Breast epithelium (tissue), 4 donors: ENCODE measurements around the gene UQCRC2. TPM values are rescaled to one million over a fixed set of nuclear protein-coding genes. Genes with fewer than 3 reads are reported as not detected.
"Not testable (repeated sequence)": the region's sequence is repeated elsewhere in the genome, so short reads cannot be mapped to it uniquely, and the experiment has no call there.

ENCODE experiments used
- DNase-seq, 2 donors: peaks; one replicate each; pipeline ENCODE4 v3.0.0-alpha.2; 2019; ENCODE audit warnings: low spot score in 2 of 2
- H3K27ac ChIP-seq, 2 donors: fragments of 200-600 bp; sonication (generic) in 1 of 2; one replicate each; pipeline ENCODE4 v1.5.1; 2016 to 2019; ENCODE audit warnings: mild to moderate bottlenecking in 1 of 2
- H3K27me3 ChIP-seq, 2 donors: fragments of 200-600 bp; sonication (generic) in 1 of 2; one replicate each; pipeline versions ENCODE4 v1.5.1 to v1.6.0; 2017 to 2019; ENCODE audit warnings: control low read depth in 1 of 2, mild to moderate bottlenecking in 1 of 2
- H3K36me3 ChIP-seq: fragments of 200-600 bp; one replicate; pipeline ENCODE4 v1.5.1; 2019
- H3K4me1 ChIP-seq, 2 donors: fragments of 200-600 bp; sonication (generic); one replicate each; pipeline ENCODE4 v1.5.1; 2016 to 2019; ENCODE audit warnings: control low read depth in 1 of 2
- H3K4me3 ChIP-seq, 3 donors: fragments of 200-600 bp; sonication (generic); 1 replicate in 2 of 3; 2 replicates in 1 of 3; pipeline ENCODE4 v1.5.1; 2016 to 2019; ENCODE audit warnings: mild to moderate bottlenecking in 3 of 3, moderate library complexity in 2 of 3
- H3K9me3 ChIP-seq, 2 donors: fragments of 200-600 bp; sonication (generic) in 1 of 2; one replicate each; pipeline ENCODE4 v1.5.1; 2016 to 2019; ENCODE audit warnings: control low read depth in 1 of 2
- POLR2A ChIP-seq: fragments of 450-650 bp; IDR thresholded peaks from one replicate; pipeline ENCODE4 v1.6.1; 2016; ENCODE audit warnings: antibody characterized with exemption, mild to moderate bottlenecking, moderate library complexity
- POLR2AphosphoS5 ChIP-seq, 3 donors: sonication (generic); formaldehyde crosslinking; IDR thresholded peaks; one replicate each; pipeline ENCODE4 v1.6.1; 2017; ENCODE audit warnings: antibody characterized with exemption in 3 of 3
- intact Hi-C: fragments of 100-400 bp; cut with DNase I; formaldehyde crosslinking; loops from one replicate; pipeline ENCODE4 v1.15.1; 2023; ENCODE audit warnings: low total_unique reads
- total RNA-seq, 3 donors: library from RNA; depleted of rRNA; stranded (reverse); fragments of >200 nt; gene quantifications; one replicate each; pipeline ENCODE4 v1.1.0, GENCODE V29; 2016
- TF ChIP-seq, protein P1 (sequence below), 3 donors: fragments of 450-650 bp; IDR thresholded peaks; one replicate each; pipeline ENCODE4 v1.5.1; 2016 to 2017; ENCODE audit warnings: antibody characterized with exemption in 3 of 3, mild to moderate bottlenecking in 3 of 3, moderate library complexity in 3 of 3

Gene UQCRC2
- total RNA-seq, 3 donors from 2014 or later: 142 to 177 (median 173) TPM

DNA sequence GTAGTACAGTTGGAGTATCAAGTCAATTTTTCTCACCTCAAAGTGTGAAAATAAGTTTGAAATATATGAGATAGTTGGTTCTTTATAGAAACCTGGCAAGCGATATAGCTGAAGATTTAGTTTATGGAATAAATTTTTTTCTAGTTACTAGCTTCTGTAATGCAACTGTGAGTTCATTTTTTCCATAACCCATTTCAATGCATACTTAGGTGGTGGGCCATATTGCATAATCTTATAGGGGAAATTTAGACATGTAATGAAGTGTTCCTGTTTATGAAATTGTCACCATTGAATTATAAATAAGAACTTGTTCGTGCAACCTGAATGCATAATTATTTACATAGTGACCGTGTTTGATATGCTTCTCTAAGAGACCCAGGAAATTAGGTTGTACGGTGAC lies 63.8 kb downstream of the UQCRC2 start:
- no peak for TF ChIP-seq POLR2A
- TF ChIP-seq, protein P1, sequence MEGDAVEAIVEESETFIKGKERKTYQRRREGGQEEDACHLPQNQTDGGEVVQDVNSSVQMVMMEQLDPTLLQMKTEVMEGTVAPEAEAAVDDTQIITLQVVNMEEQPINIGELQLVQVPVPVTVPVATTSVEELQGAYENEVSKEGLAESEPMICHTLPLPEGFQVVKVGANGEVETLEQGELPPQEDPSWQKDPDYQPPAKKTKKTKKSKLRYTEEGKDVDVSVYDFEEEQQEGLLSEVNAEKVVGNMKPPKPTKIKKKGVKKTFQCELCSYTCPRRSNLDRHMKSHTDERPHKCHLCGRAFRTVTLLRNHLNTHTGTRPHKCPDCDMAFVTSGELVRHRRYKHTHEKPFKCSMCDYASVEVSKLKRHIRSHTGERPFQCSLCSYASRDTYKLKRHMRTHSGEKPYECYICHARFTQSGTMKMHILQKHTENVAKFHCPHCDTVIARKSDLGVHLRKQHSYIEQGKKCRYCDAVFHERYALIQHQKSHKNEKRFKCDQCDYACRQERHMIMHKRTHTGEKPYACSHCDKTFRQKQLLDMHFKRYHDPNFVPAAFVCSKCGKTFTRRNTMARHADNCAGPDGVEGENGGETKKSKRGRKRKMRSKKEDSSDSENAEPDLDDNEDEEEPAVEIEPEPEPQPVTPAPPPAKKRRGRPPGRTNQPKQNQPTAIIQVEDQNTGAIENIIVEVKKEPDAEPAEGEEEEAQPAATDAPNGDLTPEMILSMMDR (IDR thresholded peaks at IDR 0.05): no peak
- TF ChIP-seq POLR2AphosphoS5 (IDR thresholded peaks at IDR 0.05): no peak
- no peaks in the 10 kb centered on the region for H3K36me3 ChIP-seq
- intact Hi-C loops: no loop called here

DNA sequence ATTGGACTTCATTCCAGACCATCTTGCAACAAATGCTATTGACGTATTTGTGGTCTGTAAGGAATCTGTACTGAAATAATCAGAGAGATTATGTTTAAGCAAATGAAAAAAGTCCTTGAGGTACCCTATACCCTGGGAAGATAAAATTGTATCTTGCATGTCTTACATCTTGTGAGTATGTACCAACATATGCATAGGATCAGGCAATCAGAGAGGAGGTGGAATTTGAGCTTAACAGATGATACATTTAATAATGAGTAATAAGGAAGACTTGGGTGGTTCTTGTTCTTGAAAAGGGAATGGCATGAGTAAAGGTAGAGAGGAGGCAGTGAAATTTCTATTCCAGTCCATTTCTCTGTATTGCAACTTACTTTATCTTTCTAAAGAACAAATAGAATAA lies 65.4 kb downstream of the UQCRC2 start:
- H3K4me3 ChIP-seq: no peak overlapping the region
- H3K36me3 ChIP-seq: no peaks in the 10 kb centered on the region
- intact Hi-C loops: no loop called here
- no peaks in the 10 kb centered on the region for H3K4me1 ChIP-seq
- DNase-seq: no peak
- H3K9me3 ChIP-seq: no peaks in the 10 kb centered on the region
- no peak overlapping the region for H3K27ac ChIP-seq
- no peaks in the 10 kb centered on the region for H3K27me3 ChIP-seq
- TF ChIP-seq, protein P1 (IDR thresholded peaks at IDR 0.05): no peak
- TF ChIP-seq POLR2AphosphoS5 (IDR thresholded peaks at IDR 0.05) (no peak), POLR2A (no peak)

More for the DNA sequence above, 63.8 kb downstream of the UQCRC2 start:
- Histone ChIP-seq H3K27me3 (no peaks in the 10 kb centered on the region), H3K4me1 (no peaks in the 10 kb centered on the region), H3K27ac (no peak overlapping the region), H3K9me3 (no peaks in the 10 kb centered on the region), H3K4me3 (no peak overlapping the region)
- DNase-seq: no peak

DNA sequence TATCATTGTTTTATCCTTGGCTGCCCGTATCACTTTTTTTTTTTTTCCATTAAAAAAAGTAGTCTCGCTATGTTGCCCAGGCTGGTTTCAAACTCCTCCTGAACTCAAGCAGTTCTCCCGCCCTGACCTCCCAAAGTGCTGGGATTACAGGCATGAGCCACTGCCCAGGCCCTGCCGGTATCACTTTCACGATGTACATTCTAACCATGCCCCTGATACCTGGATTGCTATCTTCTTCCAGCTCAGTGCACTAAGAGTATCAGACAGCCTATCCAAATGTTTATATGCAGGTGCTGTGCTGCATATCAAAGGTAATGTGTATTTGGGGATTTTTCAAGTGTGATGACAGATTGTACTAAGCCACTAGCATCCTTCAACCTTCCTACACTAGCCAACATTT lies 69.0 kb downstream of the UQCRC2 start:
- intact Hi-C loops: loop anchor here (5.0 kb wide), 1 partner anchor 615 kb away; no protein-coding TSS in a partner anchor
- Histone ChIP-seq H3K27ac (no peak overlapping the region), H3K27me3 (no peaks in the 10 kb centered on the region), H3K4me3 (no peak overlapping the region), H3K36me3 (no peaks in the 10 kb centered on the region), H3K9me3 (no peaks in the 10 kb centered on the region), H3K4me1 (peaks cover 0 to 2% of the 10 kb centered on the region in 2 donors)
- TF ChIP-seq POLR2AphosphoS5 (IDR thresholded peaks at IDR 0.05): no peak
- no peak for TF ChIP-seq POLR2A
- TF ChIP-seq, protein P1 (IDR thresholded peaks at IDR 0.05): no peak
- no peak for DNase-seq

DNA sequence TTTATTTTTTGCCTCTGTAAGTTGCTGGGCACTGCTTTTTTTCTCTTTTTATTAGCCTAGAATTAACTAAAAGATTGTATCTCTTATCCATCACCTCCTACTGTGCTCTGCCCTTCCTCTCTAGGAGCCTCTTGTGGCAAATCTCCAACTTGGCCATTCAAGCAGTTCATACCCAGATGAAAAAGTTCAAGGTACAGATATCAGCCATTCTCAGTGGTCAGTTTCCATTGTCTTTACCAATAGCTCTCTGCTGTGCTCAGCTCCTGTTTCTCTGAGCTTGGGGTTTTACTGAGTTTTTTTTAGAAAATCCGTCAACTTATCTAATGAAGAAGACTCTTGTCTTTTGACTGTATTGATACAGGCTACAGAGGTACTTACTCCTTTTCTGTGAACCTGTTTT lies 70.3 kb downstream of the UQCRC2 start:
- DNase-seq: no peak
- Histone ChIP-seq H3K4me3 (no peak overlapping the region), H3K36me3 (no peaks in the 10 kb centered on the region), H3K27ac (no peak overlapping the region), H3K27me3 (no peaks in the 10 kb centered on the region), H3K4me1 (peaks cover 0 to 6% of the 10 kb centered on the region in 2 donors), H3K9me3 (no peaks in the 10 kb centered on the region)
- TF ChIP-seq POLR2AphosphoS5 (IDR thresholded peaks at IDR 0.05) (no peak), POLR2A (no peak)
- TF ChIP-seq, protein P1 (IDR thresholded peaks at IDR 0.05): no peak
- intact Hi-C loops: loop anchor here (5.0 kb wide), 1 partner anchor 614 kb away; no protein-coding TSS in a partner anchor

DNA sequence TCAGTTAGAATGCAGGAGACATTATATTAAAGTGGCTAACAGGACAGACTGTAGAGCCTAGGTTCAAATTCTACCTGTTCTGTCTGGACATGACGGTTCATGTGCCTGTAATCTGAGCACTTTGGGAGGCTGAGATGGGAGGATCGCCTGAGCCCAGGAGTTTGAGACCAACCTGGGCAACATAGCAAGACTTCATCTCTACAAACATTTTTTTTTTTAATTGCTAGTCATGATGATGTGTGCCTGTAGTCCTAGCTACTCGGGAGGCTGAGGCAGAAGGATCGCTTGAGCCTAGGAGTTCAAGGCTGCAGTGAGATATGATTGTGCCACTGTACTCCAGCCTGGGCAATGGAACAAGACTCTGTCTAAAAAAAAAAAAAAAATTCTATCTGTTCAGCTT lies 71.6 kb downstream of the UQCRC2 start:
- intact Hi-C loops: loop anchor here (5.0 kb wide), 1 partner anchor 613 kb away; no protein-coding TSS in a partner anchor
- H3K27me3 ChIP-seq, H3K4me1 ChIP-seq, H3K36me3 ChIP-seq, H3K4me3 ChIP-seq, H3K9me3 ChIP-seq, DNase-seq, H3K27ac ChIP-seq: not testable (repeated sequence)

DNA sequence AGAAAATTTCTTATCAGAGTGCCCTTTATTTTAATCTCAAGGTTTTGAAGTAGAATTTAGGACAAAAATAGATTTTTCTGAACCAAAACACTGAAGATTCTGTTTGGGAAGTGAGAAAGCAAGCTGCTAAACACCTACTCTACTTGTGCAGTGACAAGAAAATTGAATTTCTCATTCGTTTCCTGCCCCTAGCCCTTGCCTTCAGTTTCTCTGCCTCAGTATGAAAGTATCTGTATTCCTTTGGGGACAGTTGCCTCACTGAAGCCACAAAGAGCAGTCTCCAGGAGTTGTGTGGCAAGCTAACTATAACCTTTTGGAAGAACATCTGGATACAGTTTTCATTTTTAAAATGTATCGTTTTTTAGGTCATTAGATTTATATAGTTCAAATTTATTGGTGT lies 74.5 kb downstream of the UQCRC2 start:
- no peak for DNase-seq
- no peak for TF ChIP-seq POLR2AphosphoS5 (IDR thresholded peaks at IDR 0.05)
- TF ChIP-seq, protein P1 (IDR thresholded peaks at IDR 0.05): no peak
- intact Hi-C loops: no loop called here
- H3K27me3 ChIP-seq: no peaks in the 10 kb centered on the region
- H3K4me1 ChIP-seq: peaks cover 0 to 6% of the 10 kb centered on the region in 2 donors
- no peaks in the 10 kb centered on the region for H3K9me3 ChIP-seq
- no peak overlapping the region for H3K4me3 ChIP-seq
- no peaks in the 10 kb centered on the region for H3K36me3 ChIP-seq
- no peak overlapping the region for H3K27ac ChIP-seq
